Vein endothelial cell (primary cell): ENCODE data around the gene KHDC1. TPM values are rescaled to one million over a fixed set of nuclear protein-coding genes. Genes with fewer than 3 reads are reported as not detected.

Experiments
- small RNA-seq: library from RNA; depleted of rRNA; stranded (forward); fragments of <200 nt; gene quantifications from one replicate; pipeline ENCODE3, GENCODE V24; 2012
- total RNA-seq: library from RNA; depleted of rRNA; stranded (reverse); fragments of >200 nt; gene quantifications from 2 replicates; pipeline ENCODE4 v1.2.3, GENCODE V29; 2012

KHDC1 gene
- total RNA-seq, result 0.33 and 0.86 TPM in 2 replicates

GRCh38 chr6:73262671-73263569, at the start of gene KHDC1:
Gene KHDC1, minus strand, starts transcription at chr6:73263196. Its CDS starts 20,679 bp downstream, at chr6:73242517.

DNA sequence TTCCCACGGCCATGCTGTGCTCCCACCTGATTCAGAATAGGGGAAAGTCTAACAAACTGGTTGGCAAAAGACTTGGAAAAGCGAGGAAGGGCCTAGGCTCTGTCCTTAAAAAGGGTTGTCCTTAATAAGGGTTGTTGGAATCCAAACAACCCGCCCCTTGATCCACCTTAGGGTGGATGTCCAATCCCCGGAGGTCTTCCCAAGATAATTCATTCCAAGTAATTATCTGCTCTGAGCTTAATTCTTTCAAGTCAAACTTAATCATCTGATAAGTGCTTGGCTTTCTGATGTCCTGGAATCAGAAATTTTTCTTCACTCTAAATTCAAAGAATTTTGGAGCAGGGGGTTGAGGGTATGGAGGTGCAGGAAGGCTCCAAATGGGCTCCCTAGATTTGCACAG, 37.6 kb downstream of the KHDC1 start, which contains the start of gene KHDC1L:
KHDC1L (minus strand) TSS at position 101 of the 400 bp plus-strand sequence; CDS start at position 13, 88 bp downstream.

Small RNA genes within 50 kb of the gene (small RNA-seq; reads per million reads assigned to genes)
- gene RPSAP41, result not detected

Other genes with a start within 250 kb of the KHDC1 start
- not detected in 2 replicates for gene KHDC1L, start 37.7 kb downstream of the KHDC1 start, total RNA-seq
- gene DPPA5, start 91.1 kb upstream of the KHDC1 start, total RNA-seq, result not detected in 2 replicates
- gene KHDC3L, start 99.5 kb upstream of the KHDC1 start, total RNA-seq, result not detected in 2 replicates
- gene OOEP, start 106.7 kb upstream of the KHDC1 start, total RNA-seq, result not detected in 2 replicates
- gene DDX43, start 131.6 kb upstream of the KHDC1 start, total RNA-seq, result 2.0 and 2.9 TPM in 2 replicates
- 3.3 and 6.3 TPM in 2 replicates for gene CGAS, start 189.1 kb upstream of the KHDC1 start, total RNA-seq
- gene MTO1, start 198.5 kb upstream of the KHDC1 start, total RNA-seq, result 26.5 and 35.2 TPM in 2 replicates